SK-N-SH (cell line): ENCODE results near the gene COPS9. TPM values are rescaled to one million over a fixed set of nuclear protein-coding genes. Genes with fewer than 3 reads are reported as not detected.

Experiments used
- CTCF ChIA-PET: fragments of 300-600, 350-600 bp; formaldehyde crosslinking; extraction: SDS; loops from one replicate; lab custom pipeline; 2021; lab: Yijun Ruan, JAX
- POLR2A ChIA-PET: fragments of 350-600 bp; sonication (Branson Sonifier 250); formaldehyde crosslinking; extraction: SDS; loops from one replicate; lab custom pipeline; 2020; ENCODE audit warnings: antibody characterized with exemption, inconsistent platforms; lab: Yijun Ruan, JAX
- DNase-seq: peaks from one replicate; pipeline ENCODE4 v3.0.0; 2012
- H2AFZ ChIP-seq: fragments of 200-600 bp; sonication (generic); 2 replicates; pipeline ENCODE4 v1.8.1; 2016; ENCODE audit warnings: antibody characterized with exemption, mild to moderate bottlenecking, low read depth
- H3F3A ChIP-seq: fragments of 200-600 bp; sonication (generic); replicated peaks from 2 replicates; pipeline ENCODE3; 2016; ENCODE audit warnings: antibody characterized with exemption, mild to moderate bottlenecking; ENCODE audit not compliant: insufficient read depth
- H3K27ac ChIP-seq, 2 experiments: fragments of 200-500 bp in 1 of 2; fragments of 200-600 bp in 1 of 2; sonication (Bioruptor generic) in 1 of 2; sonication (generic), shearing (Covaris generic) in 1 of 2; 2 replicates each; pipeline versions ENCODE4 v1.5.1 to v1.6.1; 2014 to 2016; ENCODE audit warnings: low read depth in 2 of 2, inconsistent platforms in 1 of 2, low read length in 1 of 2, mild to moderate bottlenecking in 1 of 2, mixed read lengths in 1 of 2
- H3K27me3 ChIP-seq: fragments of 200-600 bp; sonication (generic), shearing (Covaris generic); 2 replicates; pipeline ENCODE4 v1.6.1; 2016; ENCODE audit warnings: mixed run types; ENCODE audit not compliant: insufficient read depth
- H3K36me3 ChIP-seq, 2 experiments: fragments of 200-500 bp in 1 of 2; fragments of 200-600 bp in 1 of 2; sonication (Bioruptor generic) in 1 of 2; sonication (generic) in 1 of 2; replicated peaks in 1 of 2; 2 replicates each; pipeline versions ENCODE3 to v1.5.1; 2014 to 2016; ENCODE audit warnings: low read length in 1 of 2, mild to moderate bottlenecking in 1 of 2; ENCODE audit not compliant: insufficient read depth in 2 of 2, control insufficient read depth in 1 of 2
- H3K4me1 ChIP-seq, 2 experiments: fragments of 200-500 bp in 1 of 2; fragments of 200-600 bp in 1 of 2; sonication (Bioruptor generic) in 1 of 2; sonication (generic), shearing (Covaris generic) in 1 of 2; 2 replicates each; pipeline versions ENCODE4 v1.5.1 to v1.6.1; 2014 to 2016; ENCODE audit warnings: low read depth in 1 of 2, low read length in 1 of 2, mixed run types in 1 of 2; ENCODE audit not compliant: insufficient read depth in 2 of 2, control insufficient read depth in 1 of 2
- H3K4me2 ChIP-seq: fragments of 200-600 bp; sonication (generic), shearing (Covaris generic); 2 replicates; pipeline ENCODE4 v1.6.1; 2017; ENCODE audit warnings: mixed run types
- H3K4me3 ChIP-seq, 2 experiments: fragments of 200-500 bp in 1 of 2; fragments of 200-600 bp in 1 of 2; sonication (Bioruptor generic) in 1 of 2; sonication (generic), shearing (Covaris generic) in 1 of 2; 2 replicates each; pipeline versions ENCODE4 v1.5.1 to v1.8.1; 2014 to 2016; ENCODE audit warnings: low read depth in 2 of 2, inconsistent platforms in 1 of 2, low read length in 1 of 2, mild to moderate bottlenecking in 1 of 2, mixed read lengths in 1 of 2, moderate library complexity in 1 of 2
- H3K79me2 ChIP-seq: fragments of 200-600 bp; sonication (generic); 2 replicates; pipeline ENCODE4 v1.8.1; 2017; ENCODE audit warnings: mild to moderate bottlenecking; ENCODE audit not compliant: insufficient read depth
- H3K9ac ChIP-seq: fragments of 200-600 bp; sonication (generic); 2 replicates; pipeline ENCODE4 v1.6.1; 2017; ENCODE audit warnings: mixed run types
- H3K9me2 ChIP-seq: fragments of 200-600 bp; sonication (generic); 2 replicates; pipeline ENCODE4 v1.6.1; 2017; ENCODE audit warnings: mixed run types
- H3K9me3 ChIP-seq: fragments of 200-600 bp; sonication (generic); 2 replicates; pipeline ENCODE4 v1.6.1; 2017; ENCODE audit warnings: mixed run types, mild to moderate bottlenecking, moderate library complexity
- H4K20me1 ChIP-seq: fragments of 200-600 bp; sonication (generic); 2 replicates; pipeline ENCODE4 v1.6.1; 2017; ENCODE audit warnings: mild to moderate bottlenecking, mixed run types; ENCODE audit not compliant: insufficient read depth
- CHD2 ChIP-seq: fragments of 150-350 bp; IDR thresholded peaks from 2 replicates; pipeline ENCODE4 v1.6.1; 2018; ENCODE audit warnings: low read length; ENCODE audit not compliant: partially characterized antibody
- EZH2phosphoT487 ChIP-seq: fragments of 200-600 bp; sonication (generic); IDR thresholded peaks from 2 replicates; pipeline ENCODE4 v1.6.1; 2017; ENCODE audit warnings: low read depth, mixed run types, mild to moderate bottlenecking, antibody characterized with exemption, moderate library complexity, borderline replicate concordance
- FOSL2 ChIP-seq: IDR thresholded peaks from 2 replicates; pipeline ENCODE4 v1.4.0; 2012; ENCODE audit warnings: low read depth, mild to moderate bottlenecking, moderate library complexity, borderline replicate concordance
- FOXJ3 ChIP-seq: sonication (generic); formaldehyde crosslinking; IDR thresholded peaks from 2 replicates; pipeline ENCODE4 v1.5.1; 2020; ENCODE audit warnings: mild to moderate bottlenecking, missing genetic modification reagents
- GATA2 ChIP-seq: sonication (generic); formaldehyde crosslinking; IDR thresholded peaks from 2 replicates; pipeline ENCODE4 v1.5.0; 2020; ENCODE audit warnings: mild to moderate bottlenecking, missing genetic modification reagents
- MEF2A ChIP-seq: IDR thresholded peaks from 2 replicates; pipeline ENCODE4 v1.4.0; 2012; ENCODE audit warnings: low read depth, borderline replicate concordance
- MXI1 ChIP-seq: IDR thresholded peaks from 2 replicates; pipeline ENCODE4 v1.6.1; 2012; ENCODE audit warnings: mild to moderate bottlenecking, low read depth, low read length, improper control_type of control experiment
- RAD21 ChIP-seq: IDR thresholded peaks from 2 replicates; pipeline ENCODE4 v1.6.1; 2012; ENCODE audit warnings: mild to moderate bottlenecking, low read length
- RXRA ChIP-seq: IDR thresholded peaks from 2 replicates; pipeline ENCODE4 v1.4.0; 2012; ENCODE audit warnings: low read depth, mild to moderate bottlenecking, borderline replicate concordance
- SIN3A ChIP-seq: IDR thresholded peaks from 2 replicates; pipeline ENCODE4 v1.6.1; 2012; ENCODE audit warnings: low read depth, mild to moderate bottlenecking, low read length, moderate library complexity, borderline replicate concordance
- TCF12 ChIP-seq: IDR thresholded peaks from 2 replicates; pipeline ENCODE4 v1.4.0; 2012
- YY1 ChIP-seq: IDR thresholded peaks from 2 replicates; pipeline ENCODE4 v1.4.0; 2012; ENCODE audit warnings: low read depth, mild to moderate bottlenecking
- WGBS: methylation state at CpG from one replicate; pipeline ENCODE4 v1.1.6; 2017; ENCODE audit warnings: low lambda C conversion rate; 5-methylcytosine and 5-hydroxymethylcytosine counted together
- polyA plus RNA-seq, 3 experiments: library from polyadenylated mRNA; depleted of rRNA; stranded (reverse); fragments of >200 nt; gene quantifications; 2 replicates each; pipeline ENCODE4 v1.2.3, GENCODE V29; 2012
- TF ChIP-seq, protein P1 (sequence below): IDR thresholded peaks from 2 replicates; pipeline ENCODE4 v1.4.0; 2012; ENCODE audit warnings: low read depth, borderline replicate concordance
- TF ChIP-seq, protein P2 (sequence below): fragments of 150-350 bp; IDR thresholded peaks from 2 replicates; pipeline ENCODE4 v1.6.1; 2017; ENCODE audit warnings: antibody characterized with exemption, low read length, low read depth, borderline replicate concordance
- TF ChIP-seq, protein P3 (sequence below): IDR thresholded peaks from 2 replicates; pipeline ENCODE4 v1.4.0; 2012; ENCODE audit warnings: low read depth, borderline replicate concordance
- TF ChIP-seq, protein P4 (sequence below): IDR thresholded peaks from 2 replicates; pipeline ENCODE4 v1.4.0; 2012; ENCODE audit warnings: low read depth

The COPS9 gene
- polyA plus RNA-seq, 1 of the 3 experiments (the other 2 are of a cell fraction), result 717 TPM

DNA sequence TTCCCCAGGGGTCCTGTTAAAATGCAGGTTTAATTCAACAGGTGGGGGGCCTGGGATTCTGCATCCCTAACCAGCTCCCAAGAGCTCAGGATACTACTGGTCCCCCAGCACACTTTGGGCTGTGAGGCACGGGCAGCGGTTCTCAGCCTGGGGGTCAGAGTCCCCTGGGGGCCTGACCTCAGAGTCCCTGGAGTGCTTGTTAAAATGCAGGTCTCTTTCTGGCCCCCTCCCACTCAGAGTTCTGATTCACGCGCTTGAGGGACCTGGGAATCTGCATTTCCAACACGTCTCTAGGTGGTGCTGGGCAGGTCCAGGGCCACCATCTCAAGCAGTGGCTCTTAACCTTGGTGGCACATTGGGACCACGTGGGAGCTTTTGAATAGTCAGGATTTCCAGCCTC lies 7.2 kb upstream of the COPS9 start:
- H3K9ac ChIP-seq, result no peak overlapping the region
- 40% methylated on average over 4 of the region's 6 CpGs for WGBS
- H3K36me3 ChIP-seq, result no peaks in the 10 kb centered on the region
- no peaks in the 10 kb centered on the region for H3F3A ChIP-seq
- no peaks in the 10 kb centered on the region for H3K9me3 ChIP-seq
- POLR2A ChIA-PET, result no interaction called here
- TF ChIP-seq RAD21, result no peak
- TF ChIP-seq SIN3A, result no peak
- no peak for TF ChIP-seq CHD2
- TF ChIP-seq EZH2phosphoT487, result no peak
- TF ChIP-seq, protein P1, sequence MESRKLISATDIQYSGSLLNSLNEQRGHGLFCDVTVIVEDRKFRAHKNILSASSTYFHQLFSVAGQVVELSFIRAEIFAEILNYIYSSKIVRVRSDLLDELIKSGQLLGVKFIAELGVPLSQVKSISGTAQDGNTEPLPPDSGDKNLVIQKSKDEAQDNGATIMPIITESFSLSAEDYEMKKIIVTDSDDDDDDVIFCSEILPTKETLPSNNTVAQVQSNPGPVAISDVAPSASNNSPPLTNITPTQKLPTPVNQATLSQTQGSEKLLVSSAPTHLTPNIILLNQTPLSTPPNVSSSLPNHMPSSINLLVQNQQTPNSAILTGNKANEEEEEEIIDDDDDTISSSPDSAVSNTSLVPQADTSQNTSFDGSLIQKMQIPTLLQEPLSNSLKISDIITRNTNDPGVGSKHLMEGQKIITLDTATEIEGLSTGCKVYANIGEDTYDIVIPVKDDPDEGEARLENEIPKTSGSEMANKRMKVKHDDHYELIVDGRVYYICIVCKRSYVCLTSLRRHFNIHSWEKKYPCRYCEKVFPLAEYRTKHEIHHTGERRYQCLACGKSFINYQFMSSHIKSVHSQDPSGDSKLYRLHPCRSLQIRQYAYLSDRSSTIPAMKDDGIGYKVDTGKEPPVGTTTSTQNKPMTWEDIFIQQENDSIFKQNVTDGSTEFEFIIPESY, result no peak
- no peak for TF ChIP-seq FOSL2
- TF ChIP-seq YY1, result no peak
- TF ChIP-seq MXI1, result no peak
- TF ChIP-seq, protein P2, sequence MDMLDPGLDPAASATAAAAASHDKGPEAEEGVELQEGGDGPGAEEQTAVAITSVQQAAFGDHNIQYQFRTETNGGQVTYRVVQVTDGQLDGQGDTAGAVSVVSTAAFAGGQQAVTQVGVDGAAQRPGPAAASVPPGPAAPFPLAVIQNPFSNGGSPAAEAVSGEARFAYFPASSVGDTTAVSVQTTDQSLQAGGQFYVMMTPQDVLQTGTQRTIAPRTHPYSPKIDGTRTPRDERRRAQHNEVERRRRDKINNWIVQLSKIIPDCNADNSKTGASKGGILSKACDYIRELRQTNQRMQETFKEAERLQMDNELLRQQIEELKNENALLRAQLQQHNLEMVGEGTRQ, result no peak
- TF ChIP-seq TCF12, result no peak
- TF ChIP-seq GATA2 (CRISPR knock-in tag), result no peak
- no peak for TF ChIP-seq RXRA
- no peak for TF ChIP-seq FOXJ3 (CRISPR knock-in tag)
- TF ChIP-seq MEF2A, result no peak
- TF ChIP-seq, protein P3, sequence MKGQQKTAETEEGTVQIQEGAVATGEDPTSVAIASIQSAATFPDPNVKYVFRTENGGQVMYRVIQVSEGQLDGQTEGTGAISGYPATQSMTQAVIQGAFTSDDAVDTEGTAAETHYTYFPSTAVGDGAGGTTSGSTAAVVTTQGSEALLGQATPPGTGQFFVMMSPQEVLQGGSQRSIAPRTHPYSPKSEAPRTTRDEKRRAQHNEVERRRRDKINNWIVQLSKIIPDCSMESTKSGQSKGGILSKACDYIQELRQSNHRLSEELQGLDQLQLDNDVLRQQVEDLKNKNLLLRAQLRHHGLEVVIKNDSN, result no peak
- TF ChIP-seq, protein P4, sequence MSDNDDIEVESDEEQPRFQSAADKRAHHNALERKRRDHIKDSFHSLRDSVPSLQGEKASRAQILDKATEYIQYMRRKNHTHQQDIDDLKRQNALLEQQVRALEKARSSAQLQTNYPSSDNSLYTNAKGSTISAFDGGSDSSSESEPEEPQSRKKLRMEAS, result no peak
- peaks cover 0 to 6% of the 10 kb centered on the region in 2 experiments; a peak in 1 of 4 replicates for H3K4me1 ChIP-seq
- no peak for DNase-seq
- no peaks in the 10 kb centered on the region; the same call in 1 of the 2 replicates for H3K27me3 ChIP-seq
- H3K4me2 ChIP-seq, result no peak overlapping the region
- CTCF ChIA-PET, result interaction anchor here (0.6 to 9.5 kb wide), 32 partner anchors 9 to 293 kb away, joined by 3 to 291 read pairs (median 4); partner anchors contain the start of gene OR6B3
- no peaks in the 10 kb centered on the region for H3K9me2 ChIP-seq
- no peaks in the 10 kb centered on the region for H3K79me2 ChIP-seq
- no peak overlapping the region for H2AFZ ChIP-seq
- no peak overlapping the region for H3K4me3 ChIP-seq
- H4K20me1 ChIP-seq, result no peaks in the 10 kb centered on the region
- H3K27ac ChIP-seq, result no peak overlapping the region
